TTC549 (cell line): ENCODE results near the gene RANBP3.
"Not testable (repeated sequence)": the region's sequence is repeated elsewhere in the genome, so short reads cannot be mapped to it uniquely, and the experiment has no call there.

Experiments
- FAIRE-seq: peaks from 2 replicates; lab custom pipeline; 2012; peaks lifted over from hg19 to GRCh38; lab: Jason Lieb, UNC

Gene RANBP3

DNA sequence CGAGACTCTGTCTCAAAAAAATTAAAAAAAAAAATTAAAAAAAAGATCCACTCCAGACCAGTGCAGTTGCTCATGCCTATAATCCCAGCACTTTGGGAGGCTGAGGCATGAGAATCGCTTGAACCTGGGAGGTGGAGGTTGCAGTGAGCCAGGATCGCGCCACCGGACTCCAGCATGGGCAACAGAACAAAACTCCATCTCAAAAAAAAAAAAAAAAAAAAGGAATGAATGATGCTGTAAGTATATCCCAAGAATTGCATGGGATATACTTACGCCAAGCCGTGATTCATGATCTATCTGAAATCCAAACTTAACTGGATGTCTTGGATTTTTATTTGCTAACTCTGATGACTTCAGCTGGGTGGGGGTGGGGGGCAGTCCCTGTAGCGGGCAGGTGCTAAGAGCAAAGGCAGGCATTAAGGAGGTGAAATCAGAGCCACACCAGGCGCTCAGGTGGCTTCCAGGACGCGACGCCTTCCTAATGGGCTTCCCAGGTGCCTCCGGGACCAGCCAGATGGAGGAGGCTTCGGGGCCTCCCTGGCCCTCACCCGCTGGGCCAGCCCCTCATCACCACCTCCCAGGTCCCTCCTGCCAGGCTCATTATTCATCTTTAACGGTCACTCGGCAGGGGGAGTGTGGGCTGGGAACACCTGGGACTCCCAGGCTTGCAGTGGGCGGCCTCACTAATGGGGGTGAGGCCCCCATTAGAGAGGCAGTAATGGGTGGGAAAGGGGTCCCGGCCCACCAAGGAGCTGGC, 96.2 kb downstream of the RANBP3 start:
- no peak for FAIRE-seq

DNA sequence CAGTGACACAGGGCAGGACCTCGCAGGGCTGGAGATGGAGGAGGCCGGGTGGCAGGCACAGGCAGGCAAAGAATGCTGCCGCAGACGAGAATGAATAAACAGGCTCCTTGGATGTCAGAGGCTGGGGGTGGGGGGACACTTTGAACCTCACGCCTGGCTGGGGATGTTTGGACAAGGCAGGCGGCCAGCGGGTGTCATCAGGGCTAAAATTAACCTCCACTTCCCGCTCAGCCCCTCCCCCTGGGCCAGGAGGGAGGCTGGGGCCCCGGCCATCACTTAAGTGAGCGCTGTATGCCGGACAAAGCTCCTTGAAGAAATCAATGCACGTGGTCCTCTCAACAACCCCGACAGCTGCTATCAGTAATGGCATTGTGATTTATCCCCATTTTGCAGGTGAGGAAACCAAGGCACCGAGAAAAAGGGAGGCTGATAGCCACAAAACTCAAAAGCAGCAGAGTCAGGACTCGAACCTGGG, 97.3 kb downstream of the RANBP3 start:
- no peak for FAIRE-seq

DNA sequence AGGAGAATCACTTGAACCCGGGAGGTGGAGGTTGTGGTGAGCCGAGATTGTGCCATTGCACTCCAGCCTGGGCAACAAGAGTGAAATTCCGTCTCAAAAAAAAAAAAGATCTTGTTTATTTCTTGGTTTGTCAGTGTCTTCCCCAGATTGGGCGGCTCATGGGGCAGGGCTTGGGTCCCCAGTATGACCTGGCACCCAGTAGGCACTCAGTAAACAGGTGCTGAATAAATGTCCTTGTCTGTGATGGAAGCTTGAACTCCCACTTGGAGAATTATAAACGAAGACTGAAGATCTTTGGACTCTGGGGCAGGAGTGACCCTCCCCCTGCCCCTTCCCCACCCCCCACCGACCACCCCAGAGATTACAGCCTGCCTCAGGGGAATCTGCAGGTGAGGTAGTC, 97.7 kb downstream of the RANBP3 start:
- no peak for FAIRE-seq

DNA sequence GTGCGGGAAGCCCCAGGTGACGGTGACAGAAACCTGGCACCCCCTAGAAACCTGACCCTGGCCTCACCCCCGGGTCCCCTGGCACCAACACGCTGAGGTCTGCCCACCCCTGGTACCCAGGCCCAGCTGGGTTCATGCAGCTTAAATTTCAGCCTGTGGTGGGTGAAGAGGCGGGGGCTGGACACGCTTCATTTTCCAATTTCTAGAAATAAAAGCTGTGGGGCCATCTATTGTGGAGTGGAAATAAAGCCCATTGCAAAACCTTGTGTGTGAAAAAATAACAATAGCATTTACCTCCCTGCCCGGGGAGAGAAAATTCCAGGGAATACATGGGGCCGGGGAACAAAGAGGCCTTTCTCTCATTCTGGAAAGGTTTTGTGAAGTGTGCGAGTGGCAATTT, 100.1 kb downstream of the RANBP3 start:
- FAIRE-seq, result no peak

DNA sequence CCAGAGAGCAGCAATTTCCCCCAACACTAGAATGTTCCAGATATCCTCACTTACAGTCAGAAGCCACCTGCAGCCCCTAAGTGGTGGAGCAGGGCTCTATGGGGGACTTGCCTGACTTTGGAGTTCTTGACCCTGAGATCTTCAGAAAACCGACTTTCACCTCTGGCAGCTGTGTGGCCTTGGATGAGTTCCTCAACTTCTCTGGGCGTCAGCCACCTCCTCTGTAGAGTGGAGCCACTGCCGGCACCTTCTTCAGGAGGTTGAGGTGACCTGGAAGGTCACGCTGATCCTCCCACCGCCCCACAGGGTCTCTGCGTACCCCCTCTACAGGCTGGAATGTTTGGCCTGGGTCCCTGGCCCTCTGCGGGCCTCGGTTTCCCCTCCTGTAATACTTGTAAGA, 100.5 kb downstream of the RANBP3 start:
- no peak for FAIRE-seq

DNA sequence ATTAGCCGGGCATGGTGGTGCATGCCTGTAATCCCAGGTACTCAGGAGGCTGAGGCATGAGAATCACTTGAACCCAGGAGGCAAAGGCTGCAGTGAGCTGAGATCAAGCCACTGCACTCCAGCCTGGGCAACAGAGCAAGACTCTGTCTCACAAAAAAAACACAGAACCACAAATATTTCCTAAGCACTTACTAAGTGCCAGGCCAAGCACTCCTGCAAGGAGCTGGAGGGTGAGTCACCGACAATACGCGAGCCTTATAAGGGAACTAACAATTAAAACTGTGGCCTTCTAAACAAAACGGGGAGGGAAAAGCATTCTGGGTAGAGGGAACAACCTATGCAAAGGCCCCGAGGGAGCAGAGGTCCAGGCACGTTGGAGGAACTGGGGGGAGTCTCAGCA, 103.4 kb downstream of the RANBP3 start:
- not testable (repeated sequence) for FAIRE-seq

DNA sequence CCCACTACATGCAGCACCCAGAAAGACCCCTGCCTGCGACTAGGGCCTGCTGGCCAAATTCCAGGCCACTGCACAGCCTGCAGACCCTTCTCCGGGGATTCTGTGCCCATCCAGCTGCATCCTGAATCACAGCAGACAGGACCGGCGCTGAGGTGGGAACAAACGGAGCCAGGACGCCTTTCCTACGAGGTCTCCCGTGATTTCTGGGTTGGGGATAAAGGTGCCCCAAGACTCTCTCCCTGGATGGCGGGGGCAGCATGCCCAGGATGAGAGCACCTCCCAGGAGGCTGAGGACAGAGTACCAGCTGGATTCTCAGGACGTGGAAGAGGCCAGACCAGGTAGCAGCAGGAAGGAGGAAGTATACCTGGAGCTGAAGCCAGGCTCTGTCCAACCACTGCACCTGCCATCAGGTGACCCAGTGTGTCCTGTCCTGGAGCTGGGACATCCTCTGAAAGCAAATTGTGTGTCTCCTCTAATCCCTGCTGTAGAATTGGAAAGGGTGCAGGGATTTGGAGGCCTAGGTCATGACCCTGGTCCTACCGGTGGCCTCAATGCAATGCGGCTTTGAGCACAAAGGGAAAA, 104.2 kb downstream of the RANBP3 start:
- FAIRE-seq, result no peak

DNA sequence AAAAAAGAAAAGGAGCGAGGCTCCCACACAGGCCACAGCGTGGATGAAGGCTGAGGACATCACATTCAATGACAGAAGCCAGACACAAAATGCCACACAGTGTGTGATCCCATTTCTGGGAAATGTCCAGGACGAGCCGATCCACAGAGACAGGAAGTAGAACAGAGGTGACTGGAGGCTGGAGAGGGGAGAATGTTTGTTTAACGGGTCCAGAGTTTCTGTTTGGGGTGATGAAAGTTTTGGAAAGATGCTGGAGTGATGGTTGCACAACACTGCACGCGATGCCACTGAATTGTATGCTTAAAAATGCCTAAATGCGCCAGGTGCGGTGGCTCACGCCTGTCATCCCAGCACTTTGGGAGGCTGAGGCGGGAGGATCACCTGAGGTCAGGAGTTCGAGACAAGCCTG, 107.0 kb downstream of the RANBP3 start:
- no peak for FAIRE-seq

DNA sequence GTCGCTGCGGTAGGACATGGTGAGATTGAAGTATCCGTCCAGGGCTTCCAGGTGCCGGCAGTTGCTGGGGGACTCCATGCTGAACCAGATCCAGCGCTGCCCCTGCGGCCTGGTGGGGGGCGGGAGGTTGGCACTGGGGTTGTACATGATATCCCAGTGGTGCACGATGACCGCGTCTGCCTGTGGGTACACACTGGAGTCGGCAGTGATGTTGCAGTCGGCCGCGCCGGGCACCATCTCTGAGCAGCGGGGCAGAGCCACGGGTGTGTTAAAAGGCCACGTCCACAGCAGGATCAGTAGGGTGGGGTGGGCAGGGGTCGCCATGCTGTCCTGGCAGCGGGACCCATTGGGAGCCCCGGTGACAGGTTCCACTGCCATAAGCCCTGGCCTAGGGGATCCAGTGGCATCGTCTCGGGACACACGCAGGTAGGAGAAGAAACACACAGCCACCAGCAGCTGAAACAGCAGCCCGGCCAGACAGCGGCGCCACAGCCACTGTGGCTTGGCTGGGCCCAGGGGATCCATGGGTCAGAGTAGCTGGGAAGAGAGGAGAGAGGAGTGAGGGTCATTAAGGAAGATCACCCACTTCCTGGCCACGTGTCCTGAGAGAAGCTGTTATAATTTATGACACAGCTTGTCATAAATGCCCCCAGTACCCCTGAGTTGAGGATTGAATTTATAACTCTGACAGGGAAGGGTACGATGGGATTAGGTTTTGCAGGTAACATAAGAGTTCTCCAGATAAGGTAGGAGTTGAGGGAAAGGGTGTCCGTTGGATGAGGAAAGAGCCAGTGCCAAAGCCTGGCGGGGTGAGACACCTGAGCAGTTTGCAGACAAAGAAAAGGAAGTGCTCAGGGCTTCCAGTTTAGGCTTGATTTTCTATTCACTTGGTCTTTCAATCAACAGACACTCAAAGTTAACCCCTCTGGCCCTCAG, 110.5 kb downstream of the RANBP3 start:
- FAIRE-seq, result no peak
